ENCODE results near the gene WHRN. TPM values are rescaled to one million over a fixed set of nuclear protein-coding genes. Genes with fewer than 3 reads are reported as not detected.

The WHRN gene
- total and polyA plus RNA-seq, 9 of the 15 experiments (the other 6 are each of a cell fraction or from before 2014, with no cell fraction given) = 0.31 to 14.1 (median 3.0) TPM

- Histone ChIP-seq H4K20me1 (replicated peaks; ENCODE audit: control insufficient read depth, insufficient read depth, low read length) (peaks cover 28% of the 10 kb centered on the region), H3K4me1 (replicated peaks in 1 of 2; ENCODE audit: control insufficient read depth in 2 of 2, insufficient read depth in 2 of 2, low read length in 2 of 2) (peaks cover 0 to 9% of the 10 kb centered on the region in 2 experiments; a peak in 2 of 5 replicates), H3K36me3 (ENCODE audit: control insufficient read depth, insufficient read depth, low read length) (no peaks in the 10 kb centered on the region; the same call in 2 of the 3 replicates), H2AFZ (ENCODE audit: low read depth, low read length) (no peak overlapping the region), H3K79me2 (ENCODE audit: control insufficient read depth, insufficient read depth, low read length) (no peaks in the 10 kb centered on the region), H3K4me2 (ENCODE audit: insufficient read depth, low read length) (no peak overlapping the region), H3K9me3 (replicated peaks; ENCODE audit: control insufficient read depth, insufficient read depth, low read depth, low read length) (no peaks in the 10 kb centered on the region), H3K4me3 (no peak overlapping the region), H3K9ac (ENCODE audit: insufficient read depth in 1 of 2, low read depth in 2 of 2, low read length in 2 of 2) (no peak overlapping the region), H3K27me3 (ENCODE audit: control insufficient read depth in 2 of 2, insufficient read depth in 2 of 2, low read length in 2 of 2) (no peaks in the 10 kb centered on the region), H3K9me1 (ENCODE audit: control insufficient read depth, insufficient read depth, low read length) (no peaks in the 10 kb centered on the region), H3K27ac (ENCODE audit: extremely low read depth, low read depth, low read length) (no peak overlapping the region)
- FAIRE-seq (no peak), DNase-seq (ENCODE audit: extremely low read depth in 1 of 4, low spot score in 3 of 4) (no peak), ATAC-seq (no peak)
- 58% methylated on average over 7 of the region's 7 CpGs for WGBS (ENCODE audit: insufficient coverage, low coverage, missing lambda C conversion rate)
- TF ChIP-seq ZNF436 (CRISPR knock-in tag; IDR thresholded peaks at IDR 0.05) = no peak
- in situ Hi-C loops (cut with MboI) (no loop called here), intact Hi-C loops (cut with micrococcal nuclease) (no loop called here)
- no TSS peak for BruUV-seq (replicated peaks)
- CTCF ChIA-PET (ENCODE audit: low intra/inter-chr PET ratio) = no interaction called here
- POLR2A ChIA-PET = interaction anchor here (0.6 to 5.1 kb wide), 3 partner anchors 11 to 44 kb away, joined by 3 to 30 read pairs (median 3); no protein-coding TSS in a partner anchor
Observed at GRCh38 chr9:114384836-114385396, 120.4 kb downstream of the WHRN start.

- in situ Hi-C loops (cut with MboI) = no loop called here
- FAIRE-seq = no peak
- Histone ChIP-seq H3K79me2 (ENCODE audit: control insufficient read depth, insufficient read depth, low read length) (no peaks in the 10 kb centered on the region), H3K27ac (ENCODE audit: extremely low read depth, low read depth, low read length) (no peak overlapping the region), H3K27me3 (ENCODE audit: control insufficient read depth in 2 of 2, insufficient read depth in 2 of 2, low read length in 2 of 2) (no peaks in the 10 kb centered on the region), H3K4me1 (replicated peaks in 1 of 2; ENCODE audit: control insufficient read depth in 2 of 2, insufficient read depth in 2 of 2, low read length in 2 of 2) (peaks cover 0 to 9% of the 10 kb centered on the region in 2 experiments; a peak in 2 of 5 replicates), H3K4me3 (no peak overlapping the region), H2AFZ (ENCODE audit: low read depth, low read length) (no peak overlapping the region), H3K9ac (ENCODE audit: insufficient read depth in 1 of 2, low read depth in 2 of 2, low read length in 2 of 2) (no peak overlapping the region), H3K9me1 (ENCODE audit: control insufficient read depth, insufficient read depth, low read length) (no peaks in the 10 kb centered on the region), H3K4me2 (ENCODE audit: insufficient read depth, low read length) (no peak overlapping the region), H3K36me3 (ENCODE audit: control insufficient read depth, insufficient read depth, low read length) (peaks cover 4% of the 10 kb centered on the region; the same call in 1 of the 3 replicates), H4K20me1 (replicated peaks; ENCODE audit: control insufficient read depth, insufficient read depth, low read length) (peaks cover 28% of the 10 kb centered on the region), H3K9me3 (replicated peaks; ENCODE audit: control insufficient read depth, insufficient read depth, low read depth, low read length) (no peaks in the 10 kb centered on the region)
- DNase-seq (ENCODE audit: extremely low read depth in 1 of 4, low spot score in 3 of 4) = no peak
- no peak for ATAC-seq
- 43% methylated on average over 1 of the region's 1 CpG for WGBS (ENCODE audit: insufficient coverage, low coverage, missing lambda C conversion rate)
- intact Hi-C loops (cut with micrococcal nuclease) = no loop called here
- CTCF ChIA-PET (ENCODE audit: low intra/inter-chr PET ratio) = no interaction called here
- BruUV-seq (replicated peaks) = no TSS peak
- POLR2A ChIA-PET = interaction anchor here (1.1 to 5.1 kb wide), 3 partner anchors 12 to 30 kb away, joined by 3 to 30 read pairs (median 4); no protein-coding TSS in a partner anchor
- no peak for TF ChIP-seq CBX2 (IDR thresholded peaks at IDR 0.05; ENCODE audit: insufficient read depth, low read length, poor library complexity, severe bottlenecking)
- no peak for TF ChIP-seq PRDM10 (IDR thresholded peaks at IDR 0.05; ENCODE audit: partially characterized antibody)
- no peak for TF ChIP-seq TAF15 (IDR thresholded peaks at IDR 0.05; ENCODE audit: low read depth, low read length)
- no peak for TF ChIP-seq NFE2 (IDR thresholded peaks at IDR 0.05; ENCODE audit: low read depth)
- TF ChIP-seq POLR3G (IDR thresholded peaks at IDR 0.05; ENCODE audit: extremely low read depth, insufficient read length, insufficient replicate concordance) = no peak
- no peak for TF ChIP-seq TCF7L2 (IDR thresholded peaks at IDR 0.05; ENCODE audit: low read depth, low read length)
- no peak for TF ChIP-seq HNRNPLL (IDR thresholded peaks at IDR 0.05; ENCODE audit: low read depth, low read length, poor library complexity, severe bottlenecking)
- no peak for TF ChIP-seq SRSF1 (IDR thresholded peaks at IDR 0.05; ENCODE audit: low read depth, low read length)
- no peak for TF ChIP-seq FOS (IDR thresholded peaks at IDR 0.05; ENCODE audit: extremely low read depth, insufficient read length)
- TF ChIP-seq MEF2A (IDR thresholded peaks at IDR 0.05; ENCODE audit: control insufficient read depth, low read depth, low read length) = no peak
- TF ChIP-seq ELF4 (CRISPR knock-in tag; IDR thresholded peaks at IDR 0.05) = no peak
Observed at GRCh38 chr9:114384341-114384740, 120.9 kb downstream of the WHRN start.

All from K562 (cell line).